ENCODE data around the gene AGBL2.

GRCh38 chr11:47720651-47721050 lies 5.5 kb upstream of the AGBL2 start:
- TF ChIP-seq EZH2 (IDR thresholded peaks at IDR 0.05; ENCODE audit: insufficient read depth, poor library complexity, severe bottlenecking) (no peak), EZH2phosphoT487 (IDR thresholded peaks at IDR 0.05; ENCODE audit: insufficient read depth, low read depth) (no peak)

Measured in GM23248 (cell line).